ENCODE measurements around the gene ELL2.

Gene ELL2

DNA sequence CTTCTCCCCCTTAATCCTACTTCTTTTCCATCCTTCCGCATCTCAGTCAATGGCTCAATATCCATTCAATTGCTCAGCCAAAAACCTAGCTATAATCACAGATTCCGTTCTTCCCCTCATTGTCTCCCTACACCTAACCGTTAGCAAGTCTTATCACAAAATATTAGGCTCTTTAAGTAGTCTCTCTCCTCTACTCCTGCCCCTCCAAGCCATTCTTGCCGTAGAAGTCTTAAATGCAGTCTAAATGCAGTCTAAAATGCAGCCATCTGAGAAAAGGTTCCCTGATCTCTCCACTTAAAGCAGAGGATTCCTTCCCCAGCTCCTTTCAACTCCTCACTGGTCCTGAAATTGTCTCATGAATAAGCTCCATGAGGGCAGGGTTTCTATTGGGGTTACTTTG lies 57.8 kb downstream of the ELL2 start:
- DNase-seq (ENCODE audit: low read depth), result no peak
- TF ChIP-seq, protein P1, sequence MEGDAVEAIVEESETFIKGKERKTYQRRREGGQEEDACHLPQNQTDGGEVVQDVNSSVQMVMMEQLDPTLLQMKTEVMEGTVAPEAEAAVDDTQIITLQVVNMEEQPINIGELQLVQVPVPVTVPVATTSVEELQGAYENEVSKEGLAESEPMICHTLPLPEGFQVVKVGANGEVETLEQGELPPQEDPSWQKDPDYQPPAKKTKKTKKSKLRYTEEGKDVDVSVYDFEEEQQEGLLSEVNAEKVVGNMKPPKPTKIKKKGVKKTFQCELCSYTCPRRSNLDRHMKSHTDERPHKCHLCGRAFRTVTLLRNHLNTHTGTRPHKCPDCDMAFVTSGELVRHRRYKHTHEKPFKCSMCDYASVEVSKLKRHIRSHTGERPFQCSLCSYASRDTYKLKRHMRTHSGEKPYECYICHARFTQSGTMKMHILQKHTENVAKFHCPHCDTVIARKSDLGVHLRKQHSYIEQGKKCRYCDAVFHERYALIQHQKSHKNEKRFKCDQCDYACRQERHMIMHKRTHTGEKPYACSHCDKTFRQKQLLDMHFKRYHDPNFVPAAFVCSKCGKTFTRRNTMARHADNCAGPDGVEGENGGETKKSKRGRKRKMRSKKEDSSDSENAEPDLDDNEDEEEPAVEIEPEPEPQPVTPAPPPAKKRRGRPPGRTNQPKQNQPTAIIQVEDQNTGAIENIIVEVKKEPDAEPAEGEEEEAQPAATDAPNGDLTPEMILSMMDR (IDR thresholded peaks at IDR 0.05; ENCODE audit: control insufficient read depth, insufficient read depth, low read depth, low read length, missing control alignments), result no peak

DNA sequence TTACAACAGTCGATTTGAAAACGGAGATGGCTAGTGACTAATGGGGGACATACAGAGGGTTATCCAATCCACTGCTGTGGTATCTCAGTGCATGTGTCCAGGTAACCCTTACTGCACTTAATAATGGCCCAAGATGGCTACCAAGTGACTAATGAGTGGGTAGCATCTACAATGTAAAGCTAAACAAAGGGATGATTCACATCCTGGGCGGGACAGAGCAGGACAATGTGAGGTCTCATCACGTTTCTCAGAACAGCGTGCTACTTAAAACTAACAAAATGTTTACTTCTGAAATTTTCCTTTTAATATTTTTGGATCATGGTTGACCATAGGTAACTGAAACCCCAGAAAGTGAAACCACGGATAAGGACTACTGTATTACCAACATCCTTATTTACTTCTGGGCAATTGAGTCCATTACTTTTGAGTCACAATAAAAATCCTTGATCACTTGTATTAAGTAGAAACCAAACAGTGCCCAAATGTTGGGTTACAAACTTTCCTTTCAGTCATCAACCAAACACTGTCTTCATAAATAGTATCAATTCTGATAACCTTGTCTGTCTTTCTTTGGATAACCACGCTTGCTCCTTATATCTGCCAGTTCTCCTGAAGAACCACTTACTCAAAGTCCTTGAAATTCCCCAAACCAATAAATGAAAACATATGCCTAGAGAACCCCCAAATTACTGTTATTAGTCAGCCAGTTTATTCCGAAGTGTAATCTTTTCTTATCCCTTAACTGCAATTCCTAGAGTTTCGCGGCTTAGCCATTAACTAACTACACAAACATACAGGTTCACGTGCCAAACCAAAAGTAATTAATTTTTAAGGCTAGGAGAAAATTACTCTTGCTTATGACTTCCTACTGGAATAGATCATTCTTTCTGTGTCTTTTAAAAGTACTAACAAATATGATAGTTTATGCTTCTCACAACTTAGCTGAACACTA lies 59.7 kb downstream of the ELL2 start:
- TF ChIP-seq, protein P1 (IDR thresholded peaks at IDR 0.05; ENCODE audit: control insufficient read depth, insufficient read depth, low read depth, low read length, missing control alignments), result no peak
- no peak for DNase-seq (ENCODE audit: low read depth)
- H3K4me3 ChIP-seq (ENCODE audit: control insufficient read depth, low read depth, low read length), result no peak overlapping the region

More for the DNA sequence above, 57.8 kb downstream of the ELL2 start:
- H3K4me3 ChIP-seq (ENCODE audit: control insufficient read depth, low read depth, low read length), result no peak overlapping the region

DNA sequence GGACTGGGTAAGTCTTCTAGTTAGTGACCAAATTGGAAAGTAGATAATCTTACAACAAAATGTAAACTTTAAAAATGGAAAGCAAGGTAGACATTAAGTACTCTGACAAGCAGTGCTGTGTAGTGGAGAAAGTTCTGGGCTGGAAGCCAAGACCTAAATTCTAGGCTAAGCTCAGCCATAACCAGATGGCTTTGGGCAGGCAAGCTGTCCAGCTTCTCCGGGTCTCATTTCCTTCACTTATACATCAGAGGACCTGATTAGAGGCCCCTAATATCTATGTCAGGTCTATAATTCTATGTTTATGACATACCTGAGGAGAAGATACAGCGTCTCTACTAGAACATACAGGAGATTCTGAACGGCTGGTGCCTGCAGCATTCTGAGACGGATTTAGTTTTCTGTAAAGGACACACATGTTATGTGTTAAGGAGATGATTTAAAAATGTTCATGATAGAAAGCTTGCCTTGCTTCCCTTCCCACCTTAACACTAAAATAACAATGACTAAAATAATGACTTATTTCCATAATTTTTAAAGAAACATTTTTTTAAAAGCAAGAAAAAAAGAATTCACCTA lies 61.2 kb downstream of the ELL2 start:
- peak; percentile 32 for DNase-seq (ENCODE audit: low read depth)
- TF ChIP-seq, protein P1 (IDR thresholded peaks at IDR 0.05; ENCODE audit: control insufficient read depth, insufficient read depth, low read depth, low read length, missing control alignments), result no peak

DNA sequence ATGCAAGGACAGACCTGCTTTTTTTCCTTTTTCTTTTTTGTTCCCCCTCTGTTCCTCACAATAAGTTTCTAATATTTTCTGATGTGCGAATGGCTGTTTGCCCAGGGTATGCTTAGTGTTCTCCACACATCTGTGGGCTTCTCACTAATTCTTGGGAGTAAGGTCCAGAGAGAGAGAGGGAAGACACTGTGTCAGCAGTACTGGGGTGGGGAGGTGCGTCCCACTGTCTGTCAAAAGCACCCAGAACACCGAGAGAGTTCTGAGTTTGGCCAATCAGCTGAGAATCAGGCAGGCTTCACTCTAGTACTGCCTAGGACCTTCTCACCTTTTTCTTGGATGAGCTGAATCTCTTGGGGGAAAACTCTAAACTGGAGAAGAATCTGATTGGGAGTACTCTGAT lies 61.8 kb downstream of the ELL2 start:
- no peak for DNase-seq (ENCODE audit: low read depth)
- TF ChIP-seq, protein P1 (IDR thresholded peaks at IDR 0.05; ENCODE audit: control insufficient read depth, insufficient read depth, low read depth, low read length, missing control alignments), result no peak
- H3K4me3 ChIP-seq (ENCODE audit: control insufficient read depth, low read depth, low read length), result no peak overlapping the region

More for the DNA sequence above, 61.2 kb downstream of the ELL2 start:
- H3K4me3 ChIP-seq (ENCODE audit: control insufficient read depth, low read depth, low read length), result no peak overlapping the region

DNA sequence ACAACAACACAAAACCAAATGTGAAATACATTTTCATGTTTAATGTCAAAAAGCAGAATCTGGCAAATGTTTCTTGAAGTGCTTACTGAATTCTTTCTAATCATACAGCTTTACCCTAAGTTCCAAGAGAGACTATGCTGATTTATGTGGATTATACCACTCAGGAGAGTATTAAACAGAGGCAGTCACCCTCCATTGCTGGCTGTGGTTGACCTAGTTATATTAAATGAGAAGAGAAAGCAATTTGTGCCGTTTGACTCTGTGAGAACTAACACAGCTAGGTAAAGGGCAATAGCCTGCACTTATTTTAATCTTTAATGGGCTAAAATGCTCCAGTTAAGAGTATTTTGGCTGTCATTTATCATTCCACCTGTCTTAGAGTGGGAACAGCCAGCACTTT lies 62.6 kb downstream of the ELL2 start:
- TF ChIP-seq, protein P1 (IDR thresholded peaks at IDR 0.05; ENCODE audit: control insufficient read depth, insufficient read depth, low read depth, low read length, missing control alignments), result no peak
- H3K4me3 ChIP-seq (ENCODE audit: control insufficient read depth, low read depth, low read length), result no peak overlapping the region
- no peak for DNase-seq (ENCODE audit: low read depth)

DNA sequence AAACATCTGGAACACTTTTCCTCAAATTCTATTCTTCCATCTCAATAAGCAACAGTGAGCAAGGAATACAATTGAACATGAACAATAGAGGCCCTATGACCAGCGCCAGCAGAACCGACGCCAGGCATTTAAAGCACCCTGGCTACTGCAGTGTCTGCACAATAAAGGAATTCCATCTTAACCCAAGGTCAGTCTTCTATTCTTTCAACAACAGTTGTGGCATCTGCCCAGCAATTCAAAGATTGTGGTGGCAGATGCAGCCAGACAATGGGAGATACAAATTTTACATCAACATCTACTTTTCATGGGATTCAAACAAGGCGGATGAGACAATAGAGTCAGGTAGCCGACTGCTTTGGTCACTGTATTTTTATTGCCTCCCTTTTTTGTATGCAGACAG lies 65.9 kb downstream of the ELL2 start:
- DNase-seq (ENCODE audit: low read depth), result no peak
- TF ChIP-seq, protein P1 (IDR thresholded peaks at IDR 0.05; ENCODE audit: control insufficient read depth, insufficient read depth, low read depth, low read length, missing control alignments), result no peak
- no peak overlapping the region for H3K4me3 ChIP-seq (ENCODE audit: control insufficient read depth, low read depth, low read length)

All from AG09309 (cell line).